A549 (cell line): ENCODE measurements around the gene CYP2U1.

Experiments used
- EHF ChIP-seq: fragments of 250-450 bp; sonication (Bioruptor Pico); IDR thresholded peaks from 2 replicates; pipeline ENCODE4 v1.5.0; 2020; ENCODE audit warnings: mild to moderate bottlenecking
- FOSL2 ChIP-seq, 2 experiments: fragments of 450-650 bp in 1 of 2; fragments of >200 bp in 1 of 2; sonication (Bioruptor Twin) in 1 of 2; formaldehyde crosslinking; IDR thresholded peaks; 2 replicates each; pipeline versions ENCODE4 v1.5.0 to v1.6.1; 2016 to 2020; ENCODE audit warnings: mild to moderate bottlenecking in 1 of 2, moderate library complexity in 1 of 2
- HOXA7 ChIP-seq: fragments of 250-450 bp; sonication (Bioruptor Pico); IDR thresholded peaks from 2 replicates; pipeline ENCODE4 v1.5.0; 2020; ENCODE audit warnings: mild to moderate bottlenecking, moderate library complexity
- KDM5A ChIP-seq: fragments of 200-600 bp; sonication (generic); IDR thresholded peaks from 2 replicates; pipeline ENCODE4 v1.6.1; 2016; ENCODE audit warnings: antibody characterized with exemption, mild to moderate bottlenecking
- MYC ChIP-seq: IDR thresholded peaks from 2 replicates; pipeline ENCODE4 v1.6.1; 2012; ENCODE audit warnings: mild to moderate bottlenecking, inconsistent platforms, low read length, improper control_type of control experiment, borderline replicate concordance
- NPAS2 ChIP-seq: fragments of 250-450 bp; sonication (Bioruptor Pico); IDR thresholded peaks from 2 replicates; pipeline ENCODE4 v1.8.0; 2022; ENCODE audit warnings: mild to moderate bottlenecking, moderate library complexity, borderline replicate concordance
- POLR2A ChIP-seq: IDR thresholded peaks from 2 replicates; pipeline ENCODE4 v1.6.1; 2012; ENCODE audit warnings: mild to moderate bottlenecking, low read length
- SMC3 ChIP-seq: fragments of >200 bp; sonication (Bioruptor Twin); formaldehyde crosslinking; IDR thresholded peaks from 3 replicates; pipeline ENCODE4 v1.6.1; 2018; ENCODE audit warnings: inconsistent platforms
- TFCP2L1 ChIP-seq: fragments of 250-450 bp; sonication (Bioruptor Pico); IDR thresholded peaks from 2 replicates; pipeline ENCODE4 v1.5.0; 2021; ENCODE audit warnings: mild to moderate bottlenecking
- TF ChIP-seq, protein P1 (sequence below): fragments of 200-600 bp; sonication (generic); IDR thresholded peaks from 2 replicates; pipeline ENCODE4 v1.6.1; 2016; ENCODE audit warnings: antibody characterized with exemption, mild to moderate bottlenecking, moderate library complexity
- TF ChIP-seq, protein P2 (sequence below): fragments of >200 bp; sonication (Bioruptor Twin); formaldehyde crosslinking; IDR thresholded peaks from 3 replicates; pipeline ENCODE4 v1.5.1; 2016
- TF ChIP-seq, protein P3 (sequence below): IDR thresholded peaks from 2 replicates; pipeline ENCODE4 v1.6.1; 2012
- TF ChIP-seq, protein P4 (sequence below): IDR thresholded peaks from 2 replicates; pipeline ENCODE4 v1.6.1; 2012

DNA sequence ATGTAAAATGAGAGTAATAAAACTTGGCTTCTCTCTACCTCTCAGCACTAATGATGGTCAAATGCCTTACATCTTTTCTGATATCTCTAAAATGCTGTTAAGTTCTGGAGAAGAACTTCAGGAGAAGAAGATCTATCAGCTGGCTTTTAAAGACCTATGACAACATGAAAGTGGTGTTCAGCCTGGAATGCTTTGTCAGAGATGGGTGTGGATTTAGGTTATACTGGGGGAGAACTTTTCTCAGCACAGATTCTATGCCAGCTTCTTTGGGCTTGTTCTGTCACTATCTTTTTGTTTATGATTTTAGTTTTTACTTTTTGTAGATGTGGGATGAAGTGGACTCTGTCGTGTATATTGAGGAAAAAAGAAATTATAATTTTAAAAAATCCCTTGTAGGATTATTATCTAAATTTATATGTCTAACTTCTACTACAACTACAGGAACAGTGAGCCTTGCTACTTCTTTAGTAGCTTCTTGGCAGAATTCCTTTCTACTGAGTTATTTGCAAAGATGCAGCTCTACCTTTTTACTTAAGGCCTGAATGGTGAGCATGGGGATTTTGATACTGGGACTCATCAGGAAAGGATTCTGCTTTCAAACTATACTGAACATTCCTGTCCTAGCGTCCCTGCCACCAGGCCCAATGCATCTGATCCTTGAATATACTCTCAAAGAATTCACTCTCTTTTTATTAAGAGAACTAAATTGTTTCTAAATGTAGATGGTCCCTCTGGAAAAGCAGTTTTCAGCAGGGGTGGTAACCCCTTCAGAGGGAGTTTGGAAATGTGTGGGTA lies 19.6 kb downstream of the CYP2U1 start:
- TF ChIP-seq, protein P1, sequence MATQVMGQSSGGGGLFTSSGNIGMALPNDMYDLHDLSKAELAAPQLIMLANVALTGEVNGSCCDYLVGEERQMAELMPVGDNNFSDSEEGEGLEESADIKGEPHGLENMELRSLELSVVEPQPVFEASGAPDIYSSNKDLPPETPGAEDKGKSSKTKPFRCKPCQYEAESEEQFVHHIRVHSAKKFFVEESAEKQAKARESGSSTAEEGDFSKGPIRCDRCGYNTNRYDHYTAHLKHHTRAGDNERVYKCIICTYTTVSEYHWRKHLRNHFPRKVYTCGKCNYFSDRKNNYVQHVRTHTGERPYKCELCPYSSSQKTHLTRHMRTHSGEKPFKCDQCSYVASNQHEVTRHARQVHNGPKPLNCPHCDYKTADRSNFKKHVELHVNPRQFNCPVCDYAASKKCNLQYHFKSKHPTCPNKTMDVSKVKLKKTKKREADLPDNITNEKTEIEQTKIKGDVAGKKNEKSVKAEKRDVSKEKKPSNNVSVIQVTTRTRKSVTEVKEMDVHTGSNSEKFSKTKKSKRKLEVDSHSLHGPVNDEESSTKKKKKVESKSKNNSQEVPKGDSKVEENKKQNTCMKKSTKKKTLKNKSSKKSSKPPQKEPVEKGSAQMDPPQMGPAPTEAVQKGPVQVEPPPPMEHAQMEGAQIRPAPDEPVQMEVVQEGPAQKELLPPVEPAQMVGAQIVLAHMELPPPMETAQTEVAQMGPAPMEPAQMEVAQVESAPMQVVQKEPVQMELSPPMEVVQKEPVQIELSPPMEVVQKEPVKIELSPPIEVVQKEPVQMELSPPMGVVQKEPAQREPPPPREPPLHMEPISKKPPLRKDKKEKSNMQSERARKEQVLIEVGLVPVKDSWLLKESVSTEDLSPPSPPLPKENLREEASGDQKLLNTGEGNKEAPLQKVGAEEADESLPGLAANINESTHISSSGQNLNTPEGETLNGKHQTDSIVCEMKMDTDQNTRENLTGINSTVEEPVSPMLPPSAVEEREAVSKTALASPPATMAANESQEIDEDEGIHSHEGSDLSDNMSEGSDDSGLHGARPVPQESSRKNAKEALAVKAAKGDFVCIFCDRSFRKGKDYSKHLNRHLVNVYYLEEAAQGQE, result no peak
- TF ChIP-seq POLR2A (no peak), KDM5A (no peak), FOSL2 (IDR thresholded peaks at IDR 0.05) (no peak), FOSL2 (CRISPR knock-in tag; IDR thresholded peaks at IDR 0.05) (no peak), SMC3 (no peak), MYC (no peak), NPAS2 (CRISPR knock-in tag) (no peak), TFCP2L1 (CRISPR knock-in tag) (no peak), HOXA7 (CRISPR knock-in tag) (no peak), EHF (CRISPR knock-in tag) (no peak)
- TF ChIP-seq, protein P2, sequence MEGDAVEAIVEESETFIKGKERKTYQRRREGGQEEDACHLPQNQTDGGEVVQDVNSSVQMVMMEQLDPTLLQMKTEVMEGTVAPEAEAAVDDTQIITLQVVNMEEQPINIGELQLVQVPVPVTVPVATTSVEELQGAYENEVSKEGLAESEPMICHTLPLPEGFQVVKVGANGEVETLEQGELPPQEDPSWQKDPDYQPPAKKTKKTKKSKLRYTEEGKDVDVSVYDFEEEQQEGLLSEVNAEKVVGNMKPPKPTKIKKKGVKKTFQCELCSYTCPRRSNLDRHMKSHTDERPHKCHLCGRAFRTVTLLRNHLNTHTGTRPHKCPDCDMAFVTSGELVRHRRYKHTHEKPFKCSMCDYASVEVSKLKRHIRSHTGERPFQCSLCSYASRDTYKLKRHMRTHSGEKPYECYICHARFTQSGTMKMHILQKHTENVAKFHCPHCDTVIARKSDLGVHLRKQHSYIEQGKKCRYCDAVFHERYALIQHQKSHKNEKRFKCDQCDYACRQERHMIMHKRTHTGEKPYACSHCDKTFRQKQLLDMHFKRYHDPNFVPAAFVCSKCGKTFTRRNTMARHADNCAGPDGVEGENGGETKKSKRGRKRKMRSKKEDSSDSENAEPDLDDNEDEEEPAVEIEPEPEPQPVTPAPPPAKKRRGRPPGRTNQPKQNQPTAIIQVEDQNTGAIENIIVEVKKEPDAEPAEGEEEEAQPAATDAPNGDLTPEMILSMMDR, result no peak
- TF ChIP-seq, protein P3, sequence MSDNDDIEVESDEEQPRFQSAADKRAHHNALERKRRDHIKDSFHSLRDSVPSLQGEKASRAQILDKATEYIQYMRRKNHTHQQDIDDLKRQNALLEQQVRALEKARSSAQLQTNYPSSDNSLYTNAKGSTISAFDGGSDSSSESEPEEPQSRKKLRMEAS, result no peak
- TF ChIP-seq, protein P4, sequence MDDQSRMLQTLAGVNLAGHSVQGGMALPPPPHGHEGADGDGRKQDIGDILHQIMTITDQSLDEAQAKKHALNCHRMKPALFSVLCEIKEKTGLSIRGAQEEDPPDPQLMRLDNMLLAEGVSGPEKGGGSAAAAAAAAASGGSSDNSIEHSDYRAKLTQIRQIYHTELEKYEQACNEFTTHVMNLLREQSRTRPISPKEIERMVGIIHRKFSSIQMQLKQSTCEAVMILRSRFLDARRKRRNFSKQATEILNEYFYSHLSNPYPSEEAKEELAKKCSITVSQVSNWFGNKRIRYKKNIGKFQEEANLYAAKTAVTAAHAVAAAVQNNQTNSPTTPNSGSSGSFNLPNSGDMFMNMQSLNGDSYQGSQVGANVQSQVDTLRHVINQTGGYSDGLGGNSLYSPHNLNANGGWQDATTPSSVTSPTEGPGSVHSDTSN, result no peak
